DND-41 (cell line): Measurements from ENCODE around the gene HIBCH.

Experiments
- EZH2 ChIP-seq: IDR thresholded peaks from 3 replicates; pipeline ENCODE4 v1.6.1; 2012; ENCODE audit warnings: borderline replicate concordance, low read depth, mild to moderate bottlenecking, moderate library complexity, low read length, inconsistent platforms; ENCODE audit not compliant: severe bottlenecking
- TF ChIP-seq, protein P1 (sequence below): IDR thresholded peaks from 2 replicates; pipeline ENCODE4 v1.5.1; 2012; ENCODE audit warnings: borderline replicate concordance, low read length, moderate library complexity, mild to moderate bottlenecking; ENCODE audit not compliant: poor library complexity, severe bottlenecking; ENCODE audit errors: extremely low read depth

DNA sequence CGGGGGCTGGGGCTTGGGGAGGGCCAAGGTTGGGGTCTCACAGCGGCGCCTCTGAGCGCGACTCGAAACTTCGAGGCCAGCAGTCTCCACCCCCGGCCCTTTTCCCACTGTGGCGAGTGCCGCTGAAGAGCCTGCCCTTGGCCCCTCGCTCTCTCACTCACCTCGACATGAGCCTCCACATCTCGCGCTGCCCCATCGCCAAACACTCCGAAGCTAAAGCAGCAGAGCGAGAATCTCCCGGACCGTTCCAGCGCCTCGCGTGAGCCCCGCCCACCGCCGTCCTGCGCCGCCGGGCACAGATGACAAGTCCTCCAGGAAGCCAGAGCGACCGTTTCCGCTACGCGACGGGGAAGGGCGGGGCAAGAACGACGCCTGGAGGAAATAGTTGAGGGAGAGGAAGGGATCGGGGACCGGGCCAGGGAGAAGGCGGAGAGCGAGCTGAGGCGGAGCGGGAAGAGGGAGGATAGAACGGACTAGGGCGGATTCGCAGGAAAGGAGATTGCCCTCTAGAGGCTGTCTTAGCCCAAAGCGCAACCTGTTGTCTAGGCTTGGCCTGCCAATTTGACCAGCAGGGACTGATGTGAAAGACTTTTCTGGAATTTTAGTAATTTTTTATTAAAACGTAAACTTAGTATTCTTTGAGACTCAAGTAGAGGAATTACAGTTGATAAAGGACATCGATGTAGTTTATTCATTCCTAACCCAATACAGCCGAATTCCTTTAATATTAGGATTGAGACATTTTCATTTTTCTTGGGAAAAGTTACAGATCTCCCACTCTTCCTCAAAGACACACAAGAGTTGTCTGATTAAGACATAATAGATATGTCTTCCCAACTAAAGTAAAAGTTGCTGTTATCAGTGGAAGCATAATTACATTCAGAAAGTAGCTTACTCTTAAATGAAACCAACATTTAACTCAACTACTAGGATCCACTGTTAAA, at the start of gene HIBCH:
- TF ChIP-seq, protein P1, sequence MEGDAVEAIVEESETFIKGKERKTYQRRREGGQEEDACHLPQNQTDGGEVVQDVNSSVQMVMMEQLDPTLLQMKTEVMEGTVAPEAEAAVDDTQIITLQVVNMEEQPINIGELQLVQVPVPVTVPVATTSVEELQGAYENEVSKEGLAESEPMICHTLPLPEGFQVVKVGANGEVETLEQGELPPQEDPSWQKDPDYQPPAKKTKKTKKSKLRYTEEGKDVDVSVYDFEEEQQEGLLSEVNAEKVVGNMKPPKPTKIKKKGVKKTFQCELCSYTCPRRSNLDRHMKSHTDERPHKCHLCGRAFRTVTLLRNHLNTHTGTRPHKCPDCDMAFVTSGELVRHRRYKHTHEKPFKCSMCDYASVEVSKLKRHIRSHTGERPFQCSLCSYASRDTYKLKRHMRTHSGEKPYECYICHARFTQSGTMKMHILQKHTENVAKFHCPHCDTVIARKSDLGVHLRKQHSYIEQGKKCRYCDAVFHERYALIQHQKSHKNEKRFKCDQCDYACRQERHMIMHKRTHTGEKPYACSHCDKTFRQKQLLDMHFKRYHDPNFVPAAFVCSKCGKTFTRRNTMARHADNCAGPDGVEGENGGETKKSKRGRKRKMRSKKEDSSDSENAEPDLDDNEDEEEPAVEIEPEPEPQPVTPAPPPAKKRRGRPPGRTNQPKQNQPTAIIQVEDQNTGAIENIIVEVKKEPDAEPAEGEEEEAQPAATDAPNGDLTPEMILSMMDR, result peak; percentile 72
- no peak for TF ChIP-seq EZH2
